Measurements from ENCODE around the gene GAB2.

GAB2 gene

GRCh38 chr11:78338702-78339101 is 78.9 kb downstream of the GAB2 start:
- no peak for DNase-seq

DNA sequence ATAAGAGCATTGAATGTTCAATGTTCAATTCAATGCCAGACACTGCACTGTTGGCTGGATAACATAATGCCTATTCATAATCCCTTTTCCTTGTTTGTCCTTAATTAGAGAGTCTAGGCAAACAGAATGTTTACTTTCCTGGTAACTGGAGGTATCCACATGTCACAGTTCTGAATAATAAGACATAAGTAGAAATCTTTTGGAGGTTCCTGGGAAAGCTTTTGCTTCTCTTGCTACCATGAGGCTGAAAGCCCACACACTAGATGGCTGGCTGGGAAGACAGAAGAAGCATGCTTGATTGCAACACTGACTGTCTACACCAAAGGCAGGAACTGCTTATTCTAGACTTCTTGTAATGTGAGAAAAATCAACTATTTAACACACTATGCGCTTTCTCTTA is 79.5 kb downstream of the GAB2 start:
- DNase-seq = no peak

DNA sequence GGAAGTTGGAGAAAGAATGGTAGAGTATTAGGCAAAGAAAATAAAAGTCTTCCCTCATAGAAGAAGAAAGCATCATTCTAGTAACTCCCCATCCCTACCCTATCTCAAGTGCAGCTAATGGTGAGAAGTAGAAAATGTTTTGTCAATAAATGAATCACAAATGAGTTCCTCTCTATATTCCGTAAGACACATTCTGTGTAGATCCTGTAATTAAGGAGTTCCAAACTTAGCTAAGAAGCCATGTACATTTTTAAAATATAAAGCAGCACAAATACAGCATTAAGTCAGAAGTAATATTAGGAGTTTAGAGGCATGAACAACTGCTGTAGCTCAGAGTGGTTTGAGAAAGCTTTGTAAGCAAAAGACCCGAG is 80.1 kb downstream of the GAB2 start:
- no peak for DNase-seq

GRCh38 chr11:78336877-78337553 is 80.6 kb downstream of the GAB2 start:
- no peak for DNase-seq

DNA sequence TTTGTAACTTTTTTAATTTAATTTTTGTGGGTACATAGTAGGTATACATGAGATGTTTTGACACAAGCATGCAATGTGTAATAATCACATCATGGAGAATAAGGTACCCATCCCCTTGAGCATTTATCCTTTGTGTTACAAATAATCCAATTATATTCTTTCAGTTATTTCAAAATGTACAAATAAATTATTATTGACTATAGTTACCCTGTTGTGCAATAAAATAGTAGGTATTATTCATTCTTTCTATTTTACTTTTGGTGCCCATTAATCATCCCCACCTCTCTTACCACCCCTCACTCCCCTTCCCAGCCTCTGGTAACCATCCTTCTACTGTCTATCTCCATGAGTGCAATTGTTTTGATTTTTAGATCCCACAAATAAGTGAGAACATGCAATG is 83.5 kb downstream of the GAB2 start:
- no peak for DNase-seq

GRCh38 chr11:78332872-78333271 is 84.7 kb downstream of the GAB2 start:
- no peak for DNase-seq

DNA sequence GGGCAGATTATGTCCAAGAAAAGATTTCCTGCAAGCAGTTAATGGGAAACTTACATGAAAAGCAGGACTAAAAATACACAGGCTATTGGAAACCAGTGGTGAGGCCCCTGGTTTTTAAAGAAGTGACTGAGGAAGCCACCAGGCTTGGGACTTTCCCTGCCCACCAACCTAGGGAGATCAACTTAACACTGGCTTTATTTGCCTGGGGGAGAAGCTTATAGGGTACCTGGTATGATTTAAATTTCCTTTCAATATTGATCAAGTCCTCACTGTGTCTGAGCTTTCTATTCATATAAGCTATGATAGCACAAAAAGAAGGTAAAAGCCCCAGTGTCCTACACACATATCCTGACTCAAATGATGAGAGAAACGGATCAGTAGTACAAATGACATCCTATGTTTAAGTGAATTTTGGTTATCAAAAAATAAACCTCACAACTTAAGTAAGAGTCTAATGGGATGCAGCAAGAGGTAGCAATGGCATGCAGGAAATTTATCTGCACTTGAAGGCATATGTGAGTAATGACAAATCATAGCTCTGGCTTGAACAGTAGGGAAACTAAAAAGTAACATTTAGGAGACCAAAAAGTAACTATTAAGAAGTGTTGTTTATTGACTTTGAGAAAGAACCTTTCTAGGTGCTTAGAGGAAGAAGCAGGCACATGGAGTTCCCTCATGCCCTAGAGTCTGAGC is 85.3 kb downstream of the GAB2 start:
- no peak for DNase-seq

GRCh38 chr11:78331711-78332110 is 85.9 kb downstream of the GAB2 start:
- no peak for DNase-seq

DNA sequence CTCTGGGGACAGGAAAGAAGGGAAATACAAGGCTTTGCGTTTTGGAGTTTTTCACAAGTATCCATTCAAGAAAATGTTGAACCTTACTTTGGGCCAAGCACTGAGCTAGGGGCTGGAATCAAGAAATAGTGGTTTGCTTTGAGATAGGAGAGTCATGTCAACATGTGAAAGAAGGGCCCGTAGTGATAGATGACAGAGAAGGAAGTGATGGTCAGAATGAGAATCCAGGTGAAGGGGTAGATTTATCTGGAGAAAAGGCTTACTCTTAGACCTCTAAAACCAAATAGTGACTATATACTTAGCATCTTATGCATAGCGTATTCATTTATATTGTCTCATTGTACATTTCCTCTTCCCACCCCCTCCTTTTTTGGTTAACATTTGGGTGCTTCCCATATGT is 87.3 kb downstream of the GAB2 start:
- no peak for DNase-seq

- no peak for DNase-seq
Observed at GRCh38 chr11:78327945-78328344, 89.7 kb downstream of the GAB2 start.

GRCh38 chr11:78325274-78325781 is 92.3 kb downstream of the GAB2 start:
- DNase-seq = no peak

DNA sequence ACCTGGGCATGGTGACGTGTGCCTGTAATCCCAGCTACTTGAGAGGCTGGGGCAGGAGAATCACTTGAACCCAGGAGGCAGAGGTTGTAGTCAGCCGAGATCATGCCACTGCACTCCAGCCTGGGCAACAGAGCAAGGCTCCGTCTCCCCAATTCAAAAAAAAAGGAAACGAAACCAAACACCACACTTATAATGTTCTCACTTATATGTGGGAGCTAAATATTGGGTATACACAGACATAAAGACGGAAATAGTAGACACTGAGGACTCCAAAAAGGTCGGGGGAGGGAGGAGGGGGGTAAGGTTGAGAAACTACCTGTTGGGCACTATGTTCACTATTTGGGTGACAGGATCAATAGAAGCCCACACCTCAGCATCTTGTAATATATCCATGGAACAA is 94.3 kb downstream of the GAB2 start:
- DNase-seq = no peak

DNA sequence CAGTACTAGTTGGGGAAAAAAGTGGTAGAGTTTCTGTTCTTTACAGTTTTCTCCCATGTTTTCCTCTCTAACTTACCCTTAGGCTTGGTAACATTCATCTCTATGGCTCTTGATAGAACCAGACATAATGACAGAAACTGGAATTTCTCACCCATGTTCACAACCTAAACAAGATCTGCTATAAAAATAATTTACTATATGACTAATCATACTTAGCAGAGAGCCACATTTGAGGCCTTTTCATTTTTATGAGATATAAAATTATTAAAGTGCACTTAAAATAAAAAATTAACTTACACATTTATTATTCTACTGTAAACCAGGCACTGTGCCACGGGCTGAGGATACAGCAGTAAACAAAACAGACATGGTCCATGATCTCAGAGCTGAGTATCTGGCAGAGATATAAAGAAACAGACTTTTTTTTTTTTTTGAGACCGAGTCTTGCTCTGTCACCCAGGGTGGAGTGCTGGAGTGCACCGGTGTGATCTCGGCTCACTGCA is 98.1 kb downstream of the GAB2 start:
- DNase-seq = no peak

DNA sequence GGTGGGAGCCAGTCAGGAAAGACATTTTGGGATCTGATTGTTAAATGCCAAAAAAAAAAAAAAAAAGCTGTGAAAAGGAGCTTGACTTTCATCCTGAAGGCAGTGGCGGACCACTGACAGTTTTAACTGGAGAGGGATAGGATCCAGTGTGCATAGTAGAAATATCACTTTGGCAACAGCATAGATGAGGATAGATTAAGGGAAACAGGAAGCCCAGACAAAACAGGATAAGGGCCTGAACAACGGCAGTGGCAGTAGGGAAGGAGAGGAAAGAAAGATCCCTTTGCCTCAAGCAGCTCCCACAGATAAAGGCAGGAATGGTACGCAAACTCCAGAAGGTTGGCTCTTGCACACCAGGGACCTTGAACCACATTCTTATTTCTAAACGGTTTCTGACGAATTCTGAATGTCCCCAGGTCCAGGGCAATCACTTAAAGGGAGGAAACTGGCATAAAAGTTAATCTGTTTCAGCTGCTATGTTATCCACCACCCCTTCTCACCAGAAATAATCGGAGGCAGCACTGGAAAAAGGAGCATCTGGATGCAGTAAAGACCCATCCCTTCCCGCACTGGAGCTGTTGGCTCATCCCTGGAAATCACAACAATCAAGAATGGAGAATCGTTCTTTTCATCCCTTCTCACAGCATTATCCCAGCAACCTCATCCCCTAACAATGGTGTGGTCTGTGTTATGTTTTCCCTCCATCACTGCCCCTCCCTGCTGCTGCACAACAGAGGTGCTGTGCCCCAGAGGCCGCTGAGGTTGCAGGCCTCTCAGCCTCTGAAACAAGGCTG is 99.1 kb downstream of the GAB2 start:
- no peak for DNase-seq

DNA sequence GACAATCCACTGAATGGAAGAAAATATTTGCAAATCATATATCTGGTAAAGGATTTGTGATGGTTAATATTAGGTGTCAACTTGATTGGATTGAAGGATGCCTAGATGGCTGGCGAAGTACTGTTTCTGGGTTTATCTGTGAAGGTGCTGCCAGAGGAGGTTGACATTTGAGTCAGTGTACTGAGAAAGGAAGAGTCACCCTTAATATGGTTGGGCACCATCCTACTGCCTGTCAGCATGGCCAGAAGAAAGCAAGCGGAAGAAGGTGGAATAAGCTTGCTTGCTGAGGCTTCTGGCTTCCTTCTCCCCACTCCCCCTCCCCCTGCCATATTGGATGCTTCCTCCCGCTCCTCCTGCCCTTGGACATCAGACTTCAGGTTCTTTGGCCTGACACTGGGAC is 101.9 kb downstream of the GAB2 start:
- DNase-seq = no peak

- no peak for DNase-seq
Observed at GRCh38 chr11:78314762-78315161, 102.9 kb downstream of the GAB2 start.

GRCh38 chr11:78313898-78314297 is 103.7 kb downstream of the GAB2 start:
- no peak for DNase-seq

DNA sequence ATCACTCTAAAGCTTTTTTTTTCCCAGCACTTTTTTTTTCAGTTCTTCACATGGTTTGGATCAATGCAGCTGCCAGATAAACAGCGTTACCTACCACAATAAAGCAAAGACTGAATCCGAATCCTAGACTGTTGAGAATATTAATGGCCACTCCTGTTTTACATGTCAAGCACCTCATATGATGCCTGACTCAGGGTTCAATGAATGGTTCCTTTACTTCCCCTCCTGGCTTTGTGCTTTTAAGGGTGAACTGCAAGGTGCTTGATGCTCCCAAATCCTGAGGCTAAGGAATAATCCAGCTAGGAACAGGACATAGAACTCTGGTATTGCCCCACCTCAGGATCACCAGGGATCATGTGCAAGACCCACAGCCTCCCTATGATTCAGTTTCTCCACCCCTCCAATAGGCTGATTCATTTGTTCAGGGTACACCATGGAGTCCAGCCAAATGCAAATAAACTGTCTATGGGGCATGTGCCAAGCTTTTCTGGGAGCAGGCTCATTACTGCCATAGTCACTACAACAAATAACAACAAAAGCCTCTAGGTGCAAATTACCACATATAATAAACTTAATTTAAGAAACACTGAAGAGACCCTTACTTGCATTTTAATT is 104.3 kb downstream of the GAB2 start:
- peak; percentile 62 for DNase-seq

GRCh38 chr11:78312712-78313111 is 104.9 kb downstream of the GAB2 start:
- no peak for DNase-seq

- no peak for DNase-seq
Observed at GRCh38 chr11:78311702-78312371, 105.8 kb downstream of the GAB2 start.

GRCh38 chr11:78310500-78310909 is 107.1 kb downstream of the GAB2 start:
- no peak for DNase-seq

DNA sequence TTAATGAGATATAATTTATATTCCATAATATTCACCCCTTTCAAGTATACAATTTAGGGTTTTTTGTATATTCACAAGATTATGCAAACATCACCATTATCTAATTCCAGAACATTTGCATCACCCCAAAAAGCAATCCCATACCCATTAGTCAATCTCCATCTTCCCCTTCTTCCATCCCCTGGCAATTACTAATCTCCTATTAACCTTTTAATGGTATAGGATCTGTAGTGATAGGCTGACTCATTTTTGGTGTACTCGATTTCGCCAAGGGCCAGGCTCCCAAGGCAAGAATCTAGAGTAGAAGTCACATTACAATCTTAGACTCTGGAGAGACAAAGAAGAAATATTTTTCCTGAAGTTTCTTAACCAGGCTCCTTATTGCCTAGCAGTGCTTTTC is 113.4 kb downstream of the GAB2 start:
- no peak for DNase-seq
